HepG2 (cell line): ENCODE measurements around the gene POLR2M. TPM values are rescaled to one million over a fixed set of nuclear protein-coding genes. Genes with fewer than 3 reads are reported as not detected.

ENCODE experiments used
- ELF1 ChIP-seq: sonication (generic); formaldehyde crosslinking; IDR thresholded peaks from 2 replicates; pipeline ENCODE4 v1.4.0; 2020; ENCODE audit warnings: missing genetic modification reagents
- GATA4 ChIP-seq: sonication (generic); IDR thresholded peaks from 2 replicates; pipeline ENCODE4 v1.6.1; 2016; ENCODE audit warnings: antibody characterized with exemption, low read depth, borderline replicate concordance
- NFE2L1 ChIP-seq: sonication (generic); formaldehyde crosslinking; IDR thresholded peaks from 2 replicates; pipeline ENCODE4 v1.4.0; 2020; ENCODE audit warnings: missing genetic modification reagents, mild to moderate bottlenecking, borderline replicate concordance
- NFRKB ChIP-seq: fragments of 450-650 bp; IDR thresholded peaks from 2 replicates; pipeline ENCODE4 v1.6.1; 2017
- SOX6 ChIP-seq, 2 experiments: fragments of 450-650 bp in 1 of 2; sonication (generic) in 1 of 2; formaldehyde crosslinking in 1 of 2; IDR thresholded peaks; 2 replicates each; pipeline versions ENCODE4 v1.4.0 to v1.6.1; 2017 to 2020; ENCODE audit warnings: antibody characterized with exemption in 1 of 2, mild to moderate bottlenecking in 1 of 2, missing genetic modification reagents in 1 of 2
- TFAP4 ChIP-seq: sonication (generic); IDR thresholded peaks from 2 replicates; pipeline ENCODE4 v1.6.1; 2016; ENCODE audit warnings: low read depth, borderline replicate concordance
- ZBED4 ChIP-seq: sonication (generic); formaldehyde crosslinking; IDR thresholded peaks from 2 replicates; pipeline ENCODE4 v1.4.0; 2020; ENCODE audit warnings: missing genetic modification reagents, borderline replicate concordance
- ZBTB4 ChIP-seq: sonication (generic); formaldehyde crosslinking; IDR thresholded peaks from 2 replicates; pipeline ENCODE4 v1.4.0; 2020; ENCODE audit warnings: missing genetic modification reagents, mild to moderate bottlenecking, borderline replicate concordance
- ZNF136 ChIP-seq: sonication (generic); formaldehyde crosslinking; IDR thresholded peaks from 2 replicates; pipeline ENCODE4 v1.8.1; 2022; ENCODE audit warnings: low read depth, mild to moderate bottlenecking, moderate library complexity, missing genetic modification reagents
- ZNF350 ChIP-seq: sonication (generic); formaldehyde crosslinking; IDR thresholded peaks from 2 replicates; pipeline ENCODE4 v1.4.0; 2020; ENCODE audit warnings: mild to moderate bottlenecking, low read depth, missing genetic modification reagents, borderline replicate concordance
- ZNF749 ChIP-seq: sonication (generic); formaldehyde crosslinking; IDR thresholded peaks from 2 replicates; pipeline ENCODE4 v1.8.0; 2022; ENCODE audit warnings: mild to moderate bottlenecking, missing genetic modification reagents, moderate library complexity, borderline replicate concordance
- ZSCAN21 ChIP-seq: sonication (generic); formaldehyde crosslinking; IDR thresholded peaks from 2 replicates; pipeline ENCODE4 v1.8.0; 2022; ENCODE audit warnings: mild to moderate bottlenecking, missing genetic modification reagents, moderate library complexity, borderline replicate concordance
- polyA plus RNA-seq, 8 experiments: library from polyadenylated mRNA; depleted of rRNA in 3 of 8; stranded (reverse) in 7 of 8; unstranded in 1 of 8; fragments of >200 nt; fragmentation: Illumina TruSeq in 4 of 8; extraction: Trizol in 4 of 8; gene quantifications; 2 replicates each; pipeline versions ENCODE4 v1.2.1 to v1.2.3, GENCODE V29; 2011 to 2016; ENCODE audit warnings: low read depth in 4 of 8, missing spikeins in 1 of 8, mixed read lengths in 1 of 8; ENCODE audit not compliant: insufficient read depth in 1 of 8
- total RNA-seq, 5 experiments: library from RNA; depleted of rRNA; stranded (reverse); fragments of >200 nt; fragmentation: Illumina TruSeq; extraction: Trizol; gene quantifications; 2 replicates each; pipeline ENCODE4 v1.2.3, GENCODE V29; 2016; ENCODE audit warnings: low read depth in 1 of 5

Gene POLR2M
- total and polyA plus RNA-seq, 2 of the 13 experiments (the other 11 are each of a cell fraction or from before 2014, with no cell fraction given) = 25.9 to 48.5 TPM

GRCh38 chr15:57706405-57707209 lies at the start of gene POLR2M (continued):
- TF ChIP-seq SOX6 (IDR thresholded peaks at IDR 0.05) = no peak
- peak; percentile 23; the same call in 1 of the 2 replicates for TF ChIP-seq SOX6 (CRISPR knock-in tag; IDR thresholded peaks at IDR 0.05)
- TF ChIP-seq ZNF350 (CRISPR knock-in tag) = peak; percentile 91
- TF ChIP-seq ZSCAN21 (CRISPR knock-in tag) = no peak; the same call in 1 of the 2 replicates
- no peak for TF ChIP-seq NFE2L1
- no peak for TF ChIP-seq ZBED4 (CRISPR knock-in tag)
- TF ChIP-seq ZNF136 (CRISPR knock-in tag) = no peak
- TF ChIP-seq ZBTB4 (CRISPR knock-in tag) = peak; percentile 39; the same call in 1 of the 2 replicates
- TF ChIP-seq ZNF749 = no peak
- TF ChIP-seq TFAP4 = peak; percentile 80; the same call in 1 of the 2 replicates
- peak; percentile 83 for TF ChIP-seq NFRKB
- TF ChIP-seq GATA4 = peak; percentile 34; the same call in 1 of the 2 replicates
- TF ChIP-seq ELF1 = peak; percentile 99
